Measurements from ENCODE around the gene BAZ2B. TPM values are rescaled to one million over a fixed set of nuclear protein-coding genes. Genes with fewer than 3 reads are reported as not detected.

Gene BAZ2B
- total RNA-seq, 1 donor from 2014 or later: 45.0 TPM

GRCh38 chr2:159506764-159507440, 109.4 kb downstream of the BAZ2B start:
- no peak for DNase-seq (ENCODE audit: low read depth)
- no peak overlapping the region for H3K4me3 ChIP-seq (ENCODE audit: low read depth, low read length)
- TF ChIP-seq, protein P1, sequence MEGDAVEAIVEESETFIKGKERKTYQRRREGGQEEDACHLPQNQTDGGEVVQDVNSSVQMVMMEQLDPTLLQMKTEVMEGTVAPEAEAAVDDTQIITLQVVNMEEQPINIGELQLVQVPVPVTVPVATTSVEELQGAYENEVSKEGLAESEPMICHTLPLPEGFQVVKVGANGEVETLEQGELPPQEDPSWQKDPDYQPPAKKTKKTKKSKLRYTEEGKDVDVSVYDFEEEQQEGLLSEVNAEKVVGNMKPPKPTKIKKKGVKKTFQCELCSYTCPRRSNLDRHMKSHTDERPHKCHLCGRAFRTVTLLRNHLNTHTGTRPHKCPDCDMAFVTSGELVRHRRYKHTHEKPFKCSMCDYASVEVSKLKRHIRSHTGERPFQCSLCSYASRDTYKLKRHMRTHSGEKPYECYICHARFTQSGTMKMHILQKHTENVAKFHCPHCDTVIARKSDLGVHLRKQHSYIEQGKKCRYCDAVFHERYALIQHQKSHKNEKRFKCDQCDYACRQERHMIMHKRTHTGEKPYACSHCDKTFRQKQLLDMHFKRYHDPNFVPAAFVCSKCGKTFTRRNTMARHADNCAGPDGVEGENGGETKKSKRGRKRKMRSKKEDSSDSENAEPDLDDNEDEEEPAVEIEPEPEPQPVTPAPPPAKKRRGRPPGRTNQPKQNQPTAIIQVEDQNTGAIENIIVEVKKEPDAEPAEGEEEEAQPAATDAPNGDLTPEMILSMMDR (IDR thresholded peaks at IDR 0.05; ENCODE audit: insufficient read depth, low read length, poor library complexity, severe bottlenecking): no peak
- no peaks in the 10 kb centered on the region for H3K36me3 ChIP-seq (ENCODE audit: control insufficient read depth, insufficient read depth, low read length)
- H3K27me3 ChIP-seq (ENCODE audit: control insufficient read depth, insufficient read depth, low read length): no peaks in the 10 kb centered on the region

- H3K36me3 ChIP-seq (ENCODE audit: control insufficient read depth, insufficient read depth, low read length): no peaks in the 10 kb centered on the region
- H3K4me3 ChIP-seq (ENCODE audit: low read depth, low read length): no peak overlapping the region
- DNase-seq (ENCODE audit: low read depth): no peak
- TF ChIP-seq, protein P1 (IDR thresholded peaks at IDR 0.05; ENCODE audit: insufficient read depth, low read length, poor library complexity, severe bottlenecking): no peak
- no peaks in the 10 kb centered on the region for H3K27me3 ChIP-seq (ENCODE audit: control insufficient read depth, insufficient read depth, low read length)
These were observed 110.1 kb downstream of the BAZ2B start for GRCh38 chr2:159506202-159506601.

- no peak for DNase-seq (ENCODE audit: low read depth)
- Histone ChIP-seq H3K27me3 (ENCODE audit: control insufficient read depth, insufficient read depth, low read length) (no peaks in the 10 kb centered on the region), H3K4me3 (ENCODE audit: low read depth, low read length) (no peak overlapping the region), H3K36me3 (ENCODE audit: control insufficient read depth, insufficient read depth, low read length) (no peaks in the 10 kb centered on the region)
- TF ChIP-seq, protein P1 (IDR thresholded peaks at IDR 0.05; ENCODE audit: insufficient read depth, low read length, poor library complexity, severe bottlenecking): no peak
These were observed 111.2 kb downstream of the BAZ2B start for GRCh38 chr2:159505196-159505595.

GRCh38 chr2:159501743-159502142, 114.6 kb downstream of the BAZ2B start:
- Histone ChIP-seq H3K4me3 (ENCODE audit: low read depth, low read length) (no peak overlapping the region), H3K36me3 (ENCODE audit: control insufficient read depth, insufficient read depth, low read length) (no peaks in the 10 kb centered on the region), H3K27me3 (ENCODE audit: control insufficient read depth, insufficient read depth, low read length) (no peaks in the 10 kb centered on the region)
- no peak for DNase-seq (ENCODE audit: low read depth)
- TF ChIP-seq, protein P1 (IDR thresholded peaks at IDR 0.05; ENCODE audit: insufficient read depth, low read length, poor library complexity, severe bottlenecking): no peak

GRCh38 chr2:159497847-159498246, 118.5 kb downstream of the BAZ2B start:
- no peaks in the 10 kb centered on the region for H3K36me3 ChIP-seq (ENCODE audit: control insufficient read depth, insufficient read depth, low read length)
- TF ChIP-seq, protein P1 (IDR thresholded peaks at IDR 0.05; ENCODE audit: insufficient read depth, low read length, poor library complexity, severe bottlenecking): no peak
- DNase-seq (ENCODE audit: low read depth): no peak
- no peaks in the 10 kb centered on the region for H3K27me3 ChIP-seq (ENCODE audit: control insufficient read depth, insufficient read depth, low read length)
- no peak overlapping the region for H3K4me3 ChIP-seq (ENCODE audit: low read depth, low read length)

DNA sequence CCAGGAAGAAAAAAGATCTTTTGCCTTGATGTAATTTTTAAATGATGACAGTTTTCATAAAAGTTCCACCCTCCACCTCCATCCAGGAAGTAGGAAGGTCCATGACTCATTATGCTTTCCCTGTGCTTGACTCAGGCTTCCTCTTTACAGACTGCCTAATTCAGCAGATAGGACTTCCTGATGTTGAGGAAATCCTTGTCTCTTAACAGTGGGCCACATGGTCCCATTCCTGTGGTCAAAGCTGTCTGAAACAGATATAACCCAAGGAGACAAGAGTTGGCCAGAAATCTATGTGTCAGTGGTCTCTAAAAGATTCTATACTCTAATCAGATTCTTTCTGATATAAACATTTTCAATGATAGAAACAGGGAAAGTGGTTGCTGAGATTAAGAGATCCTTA, 119.1 kb downstream of the BAZ2B start:
- H3K36me3 ChIP-seq (ENCODE audit: control insufficient read depth, insufficient read depth, low read length): no peaks in the 10 kb centered on the region
- H3K4me3 ChIP-seq (ENCODE audit: low read depth, low read length): no peak overlapping the region
- TF ChIP-seq, protein P1 (IDR thresholded peaks at IDR 0.05; ENCODE audit: insufficient read depth, low read length, poor library complexity, severe bottlenecking): no peak
- H3K27me3 ChIP-seq (ENCODE audit: control insufficient read depth, insufficient read depth, low read length): no peaks in the 10 kb centered on the region
- peak; percentile 63 for DNase-seq (ENCODE audit: low read depth)

All from kidney epithelial cell (primary cell).